ENCODE results near the gene P2RY8. TPM values are rescaled to one million over a fixed set of nuclear protein-coding genes. Genes with fewer than 3 reads are reported as not detected.

The P2RY8 gene, protein sequence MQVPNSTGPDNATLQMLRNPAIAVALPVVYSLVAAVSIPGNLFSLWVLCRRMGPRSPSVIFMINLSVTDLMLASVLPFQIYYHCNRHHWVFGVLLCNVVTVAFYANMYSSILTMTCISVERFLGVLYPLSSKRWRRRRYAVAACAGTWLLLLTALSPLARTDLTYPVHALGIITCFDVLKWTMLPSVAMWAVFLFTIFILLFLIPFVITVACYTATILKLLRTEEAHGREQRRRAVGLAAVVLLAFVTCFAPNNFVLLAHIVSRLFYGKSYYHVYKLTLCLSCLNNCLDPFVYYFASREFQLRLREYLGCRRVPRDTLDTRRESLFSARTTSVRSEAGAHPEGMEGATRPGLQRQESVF
- 1 to 10 TPM in 1 of 4 donors, under 1 TPM in 3; 0.34 to 1.3 (median 0.64) TPM for total RNA-seq

DNA sequence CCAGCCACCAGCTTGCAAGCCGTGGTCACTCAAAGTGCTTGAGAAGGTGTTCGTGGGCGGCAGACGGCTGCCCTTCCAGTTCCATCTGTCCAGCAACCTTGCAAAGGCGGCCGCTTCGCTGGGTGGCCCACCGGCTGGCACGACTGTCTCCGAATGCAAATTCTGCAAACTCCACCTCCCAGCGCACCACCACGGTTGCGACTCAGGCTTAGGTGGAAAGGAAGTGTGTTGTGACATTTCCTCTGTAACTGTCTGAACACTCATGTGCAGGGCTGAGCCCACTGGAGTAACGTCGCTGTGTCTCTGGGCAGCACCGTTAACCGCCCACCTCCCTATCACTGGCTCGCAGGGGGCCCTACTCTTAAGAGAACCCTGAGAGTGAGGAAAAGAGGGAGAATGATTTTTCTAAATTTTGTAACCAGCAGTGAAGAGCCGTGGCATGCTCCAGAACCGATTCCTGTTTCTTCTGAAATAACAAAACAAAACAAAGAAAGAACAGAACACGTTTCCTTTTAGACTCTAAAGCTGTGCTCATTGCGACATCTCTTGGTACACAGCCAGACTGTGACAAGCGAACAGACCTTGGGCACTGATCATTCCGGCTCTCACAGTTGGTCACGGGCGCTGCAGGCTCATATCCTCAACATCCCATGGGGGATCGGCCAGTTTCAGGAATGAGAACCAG is at the start of gene P2RY8:
Gene P2RY8 (minus strand): TSS at position 155 of the 685 bp plus-strand sequence. CDS start 70,627 bp downstream, outside the sequence.
- Histone ChIP-seq H3K36me3 (no peaks in the 10 kb centered on the region), H3K4me1 (peaks cover 0 to 14% (median 0%) of the 10 kb centered on the region in 3 donors), H3K27me3 (no peaks in the 10 kb centered on the region), H3K9me3 (no peaks in the 10 kb centered on the region), H3K4me3 (peak within 1 kb of the TSS; percentile 5 to 62 (median 34)), H3K27ac (peak within 1 kb of the TSS; percentile 19 to 84 (median 59))
- intact Hi-C loops (cut with DNase I) = no loop called here
- TF ChIP-seq, protein P1, sequence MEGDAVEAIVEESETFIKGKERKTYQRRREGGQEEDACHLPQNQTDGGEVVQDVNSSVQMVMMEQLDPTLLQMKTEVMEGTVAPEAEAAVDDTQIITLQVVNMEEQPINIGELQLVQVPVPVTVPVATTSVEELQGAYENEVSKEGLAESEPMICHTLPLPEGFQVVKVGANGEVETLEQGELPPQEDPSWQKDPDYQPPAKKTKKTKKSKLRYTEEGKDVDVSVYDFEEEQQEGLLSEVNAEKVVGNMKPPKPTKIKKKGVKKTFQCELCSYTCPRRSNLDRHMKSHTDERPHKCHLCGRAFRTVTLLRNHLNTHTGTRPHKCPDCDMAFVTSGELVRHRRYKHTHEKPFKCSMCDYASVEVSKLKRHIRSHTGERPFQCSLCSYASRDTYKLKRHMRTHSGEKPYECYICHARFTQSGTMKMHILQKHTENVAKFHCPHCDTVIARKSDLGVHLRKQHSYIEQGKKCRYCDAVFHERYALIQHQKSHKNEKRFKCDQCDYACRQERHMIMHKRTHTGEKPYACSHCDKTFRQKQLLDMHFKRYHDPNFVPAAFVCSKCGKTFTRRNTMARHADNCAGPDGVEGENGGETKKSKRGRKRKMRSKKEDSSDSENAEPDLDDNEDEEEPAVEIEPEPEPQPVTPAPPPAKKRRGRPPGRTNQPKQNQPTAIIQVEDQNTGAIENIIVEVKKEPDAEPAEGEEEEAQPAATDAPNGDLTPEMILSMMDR (IDR thresholded peaks at IDR 0.05) = no peak
- TF ChIP-seq POLR2A (IDR thresholded peaks at IDR 0.05) = peak in 2 of 4 donors; percentile 6 to 60
- peak; percentile 29 for DNase-seq
- WGBS, 2 donors = 23 to 33% methylated on average over 12 to 13 of the region's 27 CpGs

DNA sequence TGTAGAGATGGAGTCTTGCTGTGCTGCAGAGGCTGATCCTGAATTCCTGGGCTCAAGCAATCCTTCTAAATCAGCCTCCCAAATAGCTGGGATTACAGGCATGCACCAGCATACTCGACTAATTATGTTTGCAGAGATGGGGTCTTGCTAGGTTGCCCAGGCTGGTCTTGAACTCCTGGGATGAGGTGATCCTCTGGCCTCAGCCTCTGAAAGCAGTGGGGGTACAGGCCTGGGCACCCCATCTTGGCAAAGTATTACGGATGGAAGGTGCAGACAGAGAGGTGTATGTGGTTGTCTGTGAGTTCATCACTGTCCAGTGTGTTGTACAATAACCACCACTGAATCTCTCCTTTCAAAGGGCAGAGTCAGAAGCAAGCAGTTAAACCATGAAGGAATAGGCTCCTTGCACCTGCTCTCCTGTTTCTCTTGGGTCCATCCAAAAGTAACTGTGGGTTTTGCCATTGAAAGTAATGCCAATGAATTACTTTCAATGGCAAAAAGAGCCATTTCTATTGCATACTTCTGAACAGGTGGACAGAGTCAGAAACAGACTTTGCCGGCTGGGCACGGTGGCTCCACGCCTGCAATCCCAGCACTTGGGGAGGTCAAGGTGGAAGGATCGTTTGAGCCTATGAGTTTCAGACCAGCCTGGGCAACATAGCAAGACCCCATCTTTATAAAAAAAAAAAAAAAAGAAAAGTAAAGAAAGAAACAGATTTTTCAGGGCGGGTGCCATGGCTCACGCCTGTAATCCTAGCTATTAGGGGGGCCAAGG is 47.4 kb upstream of the P2RY8 start:
- H3K4me1 ChIP-seq = peaks cover 0 to 4% (median 0%) of the 10 kb centered on the region in 3 donors
- WGBS, 2 donors = 82 to 83% methylated on average over 3 to 8 of the region's 8 CpGs
- H3K9me3 ChIP-seq = no peaks in the 10 kb centered on the region
- no peaks in the 10 kb centered on the region for H3K36me3 ChIP-seq
- no peaks in the 10 kb centered on the region for H3K27me3 ChIP-seq
- H3K4me3 ChIP-seq = no peak overlapping the region
- DNase-seq = no peak
- TF ChIP-seq POLR2A (IDR thresholded peaks at IDR 0.05) = no peak
- TF ChIP-seq, protein P1 (IDR thresholded peaks at IDR 0.05) = no peak
- H3K27ac ChIP-seq = no peak overlapping the region
- intact Hi-C loops (cut with DNase I) = no loop called here

DNA sequence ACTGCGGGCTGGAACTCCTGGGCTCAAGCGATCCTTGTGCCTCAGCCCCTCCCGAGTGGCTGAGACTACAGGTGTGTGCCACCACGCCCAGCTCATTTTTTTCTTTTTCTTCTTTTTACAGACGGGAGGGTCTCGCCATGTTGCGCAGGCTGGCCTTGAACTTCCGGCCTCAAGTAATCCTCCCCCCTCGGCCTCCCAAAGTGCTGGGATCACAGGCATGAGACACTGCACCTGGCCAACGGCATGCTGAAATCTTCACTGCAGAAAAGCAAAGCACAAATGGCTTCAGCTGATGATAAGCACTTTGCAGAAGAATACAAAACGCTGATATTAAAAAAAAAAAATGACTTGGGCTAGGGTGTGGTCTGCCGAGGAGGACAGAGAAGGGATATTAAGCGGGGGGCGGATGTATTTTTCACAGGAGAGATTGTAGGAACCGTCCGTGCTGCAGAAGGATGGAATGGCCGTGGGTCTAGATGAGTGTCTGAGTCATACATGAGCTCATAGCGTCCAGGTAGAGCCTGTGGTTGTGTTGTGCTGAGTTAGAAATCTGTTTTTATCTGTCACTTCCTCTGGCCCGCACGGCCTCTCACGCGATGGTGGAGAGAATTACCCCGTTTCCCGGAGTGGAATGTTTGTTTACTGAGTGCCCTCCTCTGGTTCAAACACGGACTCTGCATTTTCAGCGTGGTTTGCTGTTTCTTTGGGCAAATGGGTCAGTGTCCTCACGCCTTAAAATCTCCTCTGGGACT is 45.9 kb upstream of the P2RY8 start:
- DNase-seq = no peak
- H3K9me3 ChIP-seq = no peaks in the 10 kb centered on the region
- 35 to 41% methylated on average over 21 to 26 of the region's 27 CpGs for WGBS, 2 donors
- peaks cover 0 to 4% (median 0%) of the 10 kb centered on the region in 3 donors for H3K4me1 ChIP-seq
- TF ChIP-seq, protein P1 (IDR thresholded peaks at IDR 0.05) = no peak
- no peak for TF ChIP-seq POLR2A (IDR thresholded peaks at IDR 0.05)
- no peak overlapping the region for H3K27ac ChIP-seq
- H3K27me3 ChIP-seq = no peaks in the 10 kb centered on the region
- no peaks in the 10 kb centered on the region for H3K36me3 ChIP-seq
- H3K4me3 ChIP-seq = no peak overlapping the region
- intact Hi-C loops (cut with DNase I) = no loop called here

DNA sequence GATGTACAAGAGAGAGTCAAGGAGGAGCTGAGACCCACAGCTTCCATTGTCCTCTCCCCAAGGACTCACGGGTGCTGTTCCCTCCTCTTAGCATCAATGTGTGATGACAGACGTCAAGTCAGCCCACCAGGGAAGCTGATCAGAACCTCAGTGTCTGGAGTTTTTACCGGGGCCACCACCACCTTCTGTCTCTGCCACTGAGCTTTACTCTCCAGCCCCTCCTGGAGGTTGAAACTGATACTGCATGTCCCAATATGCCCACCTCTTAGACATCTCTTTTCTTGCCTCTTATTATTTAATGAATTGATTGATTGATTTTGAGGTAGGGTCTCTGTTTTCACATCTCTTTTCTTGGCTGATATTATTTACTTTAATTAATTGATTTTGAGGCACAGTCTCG is 44.1 kb upstream of the P2RY8 start:
- Histone ChIP-seq H3K4me3 (no peak overlapping the region), H3K9me3 (no peaks in the 10 kb centered on the region), H3K27me3 (no peaks in the 10 kb centered on the region), H3K4me1 (peaks cover 0 to 4% (median 0%) of the 10 kb centered on the region in 3 donors), H3K27ac (no peak overlapping the region), H3K36me3 (no peaks in the 10 kb centered on the region)
- intact Hi-C loops (cut with DNase I) = no loop called here
- 28 to 35% methylated on average over 4 of the region's 4 CpGs for WGBS, 2 donors
- TF ChIP-seq, protein P1 (IDR thresholded peaks at IDR 0.05) = peak; percentile 41 to 81 (median 74)
- no peak for TF ChIP-seq POLR2A (IDR thresholded peaks at IDR 0.05)
- no peak for DNase-seq
